Thyroid gland (tissue), 4 donors: Measurements from ENCODE around the gene ATG2A.

Source experiments
- POLR2A ChIP-seq, 2 donors: fragments of 450-650 bp; IDR thresholded peaks; one replicate each; pipeline ENCODE4 v1.6.1; 2017; ENCODE audit warnings: antibody characterized with exemption in 2 of 2, mild to moderate bottlenecking in 2 of 2, moderate library complexity in 1 of 2
- TF ChIP-seq, protein P1 (sequence below), 6 experiments: fragments of 200-600 bp in 3 of 6; fragments of 450-650 bp in 3 of 6; sonication (generic) in 3 of 6; IDR thresholded peaks; one replicate each; pipeline ENCODE4 v1.5.1; 2016 to 2019; ENCODE audit warnings: antibody characterized with exemption in 6 of 6, mild to moderate bottlenecking in 2 of 6, inconsistent platforms in 1 of 6, moderate library complexity in 1 of 6

DNA sequence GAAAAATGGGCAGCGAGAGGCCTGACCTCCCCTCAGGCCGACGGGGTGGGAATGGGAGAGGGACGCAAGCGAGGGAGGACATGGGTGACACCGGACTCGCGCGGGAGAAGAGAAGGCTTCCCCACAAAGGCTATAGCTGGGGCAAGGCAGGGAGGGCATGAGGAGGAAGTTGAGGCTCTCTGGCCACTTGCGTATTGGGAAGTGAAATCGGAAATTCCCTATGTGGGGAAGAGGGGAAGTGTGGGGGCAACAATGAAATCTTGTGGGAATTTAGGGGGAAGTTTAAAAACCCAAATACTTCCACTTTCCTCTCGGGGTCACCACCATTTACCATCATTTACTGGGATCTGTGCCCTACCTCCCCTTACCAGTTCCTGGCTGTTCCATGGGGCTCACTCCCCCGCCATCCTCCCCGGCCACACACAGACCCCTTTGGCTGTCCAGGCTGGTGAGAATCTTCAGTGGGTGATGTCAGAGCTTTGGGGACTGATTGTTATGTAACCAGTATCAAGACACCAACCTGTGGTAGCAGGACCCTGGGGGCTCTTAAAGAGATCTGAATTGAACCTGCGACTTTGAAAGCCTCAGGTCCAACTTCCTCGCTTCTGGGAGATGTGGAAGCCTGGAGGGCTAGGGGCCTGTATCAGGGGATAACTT is 37.6 kb downstream of the ATG2A start:
- TF ChIP-seq, protein P1, sequence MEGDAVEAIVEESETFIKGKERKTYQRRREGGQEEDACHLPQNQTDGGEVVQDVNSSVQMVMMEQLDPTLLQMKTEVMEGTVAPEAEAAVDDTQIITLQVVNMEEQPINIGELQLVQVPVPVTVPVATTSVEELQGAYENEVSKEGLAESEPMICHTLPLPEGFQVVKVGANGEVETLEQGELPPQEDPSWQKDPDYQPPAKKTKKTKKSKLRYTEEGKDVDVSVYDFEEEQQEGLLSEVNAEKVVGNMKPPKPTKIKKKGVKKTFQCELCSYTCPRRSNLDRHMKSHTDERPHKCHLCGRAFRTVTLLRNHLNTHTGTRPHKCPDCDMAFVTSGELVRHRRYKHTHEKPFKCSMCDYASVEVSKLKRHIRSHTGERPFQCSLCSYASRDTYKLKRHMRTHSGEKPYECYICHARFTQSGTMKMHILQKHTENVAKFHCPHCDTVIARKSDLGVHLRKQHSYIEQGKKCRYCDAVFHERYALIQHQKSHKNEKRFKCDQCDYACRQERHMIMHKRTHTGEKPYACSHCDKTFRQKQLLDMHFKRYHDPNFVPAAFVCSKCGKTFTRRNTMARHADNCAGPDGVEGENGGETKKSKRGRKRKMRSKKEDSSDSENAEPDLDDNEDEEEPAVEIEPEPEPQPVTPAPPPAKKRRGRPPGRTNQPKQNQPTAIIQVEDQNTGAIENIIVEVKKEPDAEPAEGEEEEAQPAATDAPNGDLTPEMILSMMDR (IDR thresholded peaks at IDR 0.05): no peak
- TF ChIP-seq POLR2A (IDR thresholded peaks at IDR 0.05): no peak
